Neural cell (in vitro differentiated cells): Measurements from ENCODE around the gene PLXNC1. TPM values are rescaled to one million over a fixed set of nuclear protein-coding genes. Genes with fewer than 3 reads are reported as not detected.

Experiments used
- H2AFZ ChIP-seq: fragments of 200-600, 300-800 bp; sonication (generic), shearing (Covaris generic); 2 replicates; pipeline ENCODE4 v1.6.0; 2014; ENCODE audit warnings: low read depth, mild to moderate bottlenecking, antibody characterized with exemption, low read length, moderate library complexity
- H3F3A ChIP-seq: fragments of 200-600 bp; shearing (Covaris generic); 2 replicates; pipeline ENCODE4 v1.6.1; 2016; ENCODE audit warnings: mild to moderate bottlenecking, moderate library complexity, mixed read lengths, antibody characterized with exemption, low read length; ENCODE audit not compliant: insufficient read depth, poor library complexity, severe bottlenecking
- H3K27ac ChIP-seq: fragments of 200-600, 300-800 bp; sonication (generic), shearing (Covaris generic); 2 replicates; pipeline ENCODE4 v1.5.1; 2014; ENCODE audit warnings: mild to moderate bottlenecking, low read length, moderate library complexity
- H3K27me3 ChIP-seq: fragments of 300-800, 200-600 bp; sonication (generic), shearing (Covaris generic); 2 replicates; pipeline ENCODE4 v1.6.0; 2014; ENCODE audit warnings: mild to moderate bottlenecking, low read depth, low read length, moderate library complexity; ENCODE audit not compliant: insufficient read depth
- H3K36me3 ChIP-seq: fragments of 300-800, 200-600 bp; sonication (generic), shearing (Covaris generic); 2 replicates; pipeline ENCODE4 v1.5.1; 2014; ENCODE audit warnings: mild to moderate bottlenecking, antibody characterized with exemption, low read length, moderate library complexity; ENCODE audit not compliant: insufficient read depth
- H3K4me2 ChIP-seq: fragments of 300-800, 200-600 bp; sonication (generic), shearing (Covaris generic); 2 replicates; pipeline ENCODE4 v1.6.0; 2014; ENCODE audit warnings: mild to moderate bottlenecking, low read length
- H3K4me3 ChIP-seq: fragments of 300-800, 200-600 bp; sonication (generic), shearing (Covaris generic); 2 replicates; pipeline ENCODE4 v1.5.1; 2014; ENCODE audit warnings: mild to moderate bottlenecking, low read length, moderate library complexity
- H3K79me2 ChIP-seq: fragments of 200-600 bp; shearing (Covaris generic); replicated peaks from 2 replicates; pipeline ENCODE4 v1.6.0; 2014; ENCODE audit warnings: mild to moderate bottlenecking, low read length, moderate library complexity; ENCODE audit not compliant: insufficient read depth
- H3K9ac ChIP-seq: fragments of 300-800, 200-600 bp; sonication (generic), shearing (Covaris generic); 2 replicates; pipeline ENCODE4 v1.6.1; 2016; ENCODE audit warnings: mild to moderate bottlenecking, low read length, mixed read lengths
- H3K9me2 ChIP-seq: fragments of 200-600 bp; shearing (Covaris generic); 2 replicates; pipeline ENCODE4 v1.6.1; 2016; ENCODE audit warnings: mild to moderate bottlenecking, low read length, mixed read lengths; ENCODE audit not compliant: insufficient read depth
- H3K9me3 ChIP-seq: fragments of 200-600, 300-800 bp; sonication (generic), shearing (Covaris generic); 2 replicates; pipeline ENCODE4 v1.6.1; 2016; ENCODE audit warnings: mild to moderate bottlenecking, mixed run types, low read length, moderate library complexity, mixed read lengths
- H4K20me1 ChIP-seq: fragments of 200-600 bp; shearing (Covaris generic); 2 replicates; pipeline ENCODE4 v1.6.1; 2016; ENCODE audit warnings: mild to moderate bottlenecking, mixed run types; ENCODE audit not compliant: insufficient read depth
- CTCF ChIP-seq: fragments of 450-650 bp; IDR thresholded peaks from 2 replicates; pipeline ENCODE4 v1.5.1; 2014; ENCODE audit warnings: antibody characterized with exemption, mild to moderate bottlenecking, moderate library complexity; ENCODE audit not compliant: poor library complexity, severe bottlenecking
- EP300 ChIP-seq: fragments of 450-650 bp; conservative IDR thresholded peaks from 2 replicates; pipeline ENCODE4 v1.6.1; 2014; ENCODE audit warnings: antibody characterized with exemption, mild to moderate bottlenecking, moderate library complexity; ENCODE audit not compliant: poor library complexity, severe bottlenecking
- EZH2 ChIP-seq: fragments of 200-600, 300-800 bp; shearing (Covaris generic), sonication (generic); IDR thresholded peaks from 2 replicates; pipeline ENCODE4 v1.6.1; 2014; ENCODE audit warnings: antibody characterized with exemption, low read length, borderline replicate concordance, mild to moderate bottlenecking; ENCODE audit not compliant: insufficient read depth, poor library complexity, severe bottlenecking
- MXI1 ChIP-seq: fragments of 450-650 bp; conservative IDR thresholded peaks from 2 replicates; pipeline ENCODE4 v1.6.1; 2014; ENCODE audit warnings: antibody characterized with exemption, mild to moderate bottlenecking; ENCODE audit not compliant: poor library complexity, severe bottlenecking
- POLR2AphosphoS5 ChIP-seq: IDR thresholded peaks from 2 replicates; pipeline ENCODE4 v1.6.1; 2012
- RAD21 ChIP-seq: fragments of 450-650 bp; conservative IDR thresholded peaks from 2 replicates; pipeline ENCODE4 v1.6.1; 2014; ENCODE audit warnings: antibody characterized with exemption, mild to moderate bottlenecking, moderate library complexity
- SMC3 ChIP-seq: fragments of 450-650 bp; conservative IDR thresholded peaks from 2 replicates; pipeline ENCODE4 v1.6.1; 2014; ENCODE audit warnings: antibody characterized with exemption, mild to moderate bottlenecking, moderate library complexity; ENCODE audit not compliant: poor library complexity
- TAF1 ChIP-seq: IDR thresholded peaks from 2 replicates; pipeline ENCODE4 v1.6.1; 2012; ENCODE audit warnings: low read depth
- polyA plus RNA-seq: library from polyadenylated mRNA; depleted of rRNA; stranded (reverse); fragments of >200 nt; gene quantifications from 2 replicates; pipeline ENCODE4 v1.2.3, GENCODE V29; 2014

Gene PLXNC1
- polyA plus RNA-seq, 1 donor from 2014 or later: 76.3 TPM

GRCh38 chr12:94180558-94181296 lies 32.4 kb downstream of the PLXNC1 start:
- H3K4me2 ChIP-seq: no peak overlapping the region
- peaks cover 6% of the 10 kb centered on the region for H3K9me3 ChIP-seq
- no peak for TF ChIP-seq CTCF
- no peak for TF ChIP-seq TAF1
- TF ChIP-seq POLR2AphosphoS5: no peak
- TF ChIP-seq SMC3: no peak
- no peak for TF ChIP-seq MXI1
- peaks cover 7% of the 10 kb centered on the region for H3K36me3 ChIP-seq
- no peak overlapping the region for H3K9ac ChIP-seq
- H2AFZ ChIP-seq: no peak overlapping the region
- no peak overlapping the region for H3K4me3 ChIP-seq
- no peaks in the 10 kb centered on the region for H3K79me2 ChIP-seq
- no peaks in the 10 kb centered on the region for H3K9me2 ChIP-seq
- H3F3A ChIP-seq: no peaks in the 10 kb centered on the region
- no peaks in the 10 kb centered on the region for H3K27me3 ChIP-seq
- H3K27ac ChIP-seq: no peak overlapping the region
- H4K20me1 ChIP-seq: no peaks in the 10 kb centered on the region

GRCh38 chr12:94182986-94183707 lies 34.8 kb downstream of the PLXNC1 start:
- no peaks in the 10 kb centered on the region for H3F3A ChIP-seq
- no peaks in the 10 kb centered on the region for H3K27me3 ChIP-seq
- no peaks in the 10 kb centered on the region for H3K9me2 ChIP-seq
- peaks cover 1% of the 10 kb centered on the region for H3K9me3 ChIP-seq
- peaks cover 4% of the 10 kb centered on the region for H3K36me3 ChIP-seq
- H3K27ac ChIP-seq: no peak overlapping the region
- H2AFZ ChIP-seq: no peak overlapping the region
- H3K4me3 ChIP-seq: no peak overlapping the region
- no peak overlapping the region for H3K4me2 ChIP-seq
- H4K20me1 ChIP-seq: no peaks in the 10 kb centered on the region
- no peak overlapping the region for H3K9ac ChIP-seq
- TF ChIP-seq RAD21: no peak
- no peak for TF ChIP-seq SMC3
- TF ChIP-seq EZH2: no peak
- TF ChIP-seq CTCF: no peak
- TF ChIP-seq MXI1: no peak
- TF ChIP-seq EP300: no peak
- no peak for TF ChIP-seq POLR2AphosphoS5
- H3K79me2 ChIP-seq: no peaks in the 10 kb centered on the region
